GM12872 (cell line): Measurements from ENCODE around the gene SIX3.

Experiments used
- CTCF ChIP-seq: IDR thresholded peaks from 3 replicates; pipeline ENCODE4 v1.5.1; 2011; ENCODE audit warnings: low read depth, mild to moderate bottlenecking, low read length, moderate library complexity; ENCODE audit not compliant: insufficient read depth

SIX3 gene

GRCh38 chr2:44941551-44942234 is at the start of gene SIX3:
Gene SIX3, plus strand, starts transcription at chr2:44941702. Its CDS starts 403 bp downstream, at chr2:44942105.
- no peak for TF ChIP-seq CTCF

GRCh38 chr2:44894058-44894457 is 47.4 kb upstream of the SIX3 start:
- no peak for TF ChIP-seq CTCF

DNA sequence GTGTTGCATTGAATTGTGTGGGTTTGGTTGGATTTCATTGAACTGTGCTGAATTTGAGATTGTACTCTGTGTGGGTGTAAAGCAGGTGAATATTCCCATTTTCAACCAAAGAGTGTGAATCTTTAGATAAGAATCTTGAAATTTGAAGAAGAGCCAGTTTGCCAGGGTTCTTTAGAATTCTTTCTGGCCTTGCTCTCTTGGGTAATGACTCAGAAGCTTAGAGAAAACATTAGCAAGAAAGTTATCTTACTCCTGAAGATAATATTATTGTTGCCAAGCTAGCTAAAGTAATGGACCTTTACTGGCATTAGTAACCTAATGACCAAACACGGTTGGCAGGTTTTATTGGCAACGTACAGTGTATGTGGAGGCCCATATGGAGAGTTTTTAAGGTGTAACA is 46.4 kb upstream of the SIX3 start:
- TF ChIP-seq CTCF, result no peak

- no peak for TF ChIP-seq CTCF
Observed at GRCh38 chr2:44897406-44897805, 44.1 kb upstream of the SIX3 start.

- no peak for TF ChIP-seq CTCF
Observed at GRCh38 chr2:44902217-44903137, 39.0 kb upstream of the SIX3 start.

- no peak for TF ChIP-seq CTCF
Observed at GRCh38 chr2:44904578-44904977, 36.9 kb upstream of the SIX3 start.

GRCh38 chr2:44906972-44907371 is 34.5 kb upstream of the SIX3 start:
- no peak for TF ChIP-seq CTCF
